GM19193 (cell line): ENCODE results near the gene KLC4.

ENCODE experiments used
- POLR2A ChIP-seq: IDR thresholded peaks from 4 replicates; pipeline ENCODE4 v1.6.1; 2011; ENCODE audit not compliant: insufficient read depth, insufficient read length; ENCODE audit errors: extremely low read depth

The KLC4 gene

GRCh38 chr6:43120944-43121913 is 61.8 kb downstream of the KLC4 start:
- TF ChIP-seq POLR2A = no peak

GRCh38 chr6:43122146-43122545 is 62.7 kb downstream of the KLC4 start:
- TF ChIP-seq POLR2A = no peak

GRCh38 chr6:43123461-43124314 is 64.3 kb downstream of the KLC4 start:
- no peak for TF ChIP-seq POLR2A

DNA sequence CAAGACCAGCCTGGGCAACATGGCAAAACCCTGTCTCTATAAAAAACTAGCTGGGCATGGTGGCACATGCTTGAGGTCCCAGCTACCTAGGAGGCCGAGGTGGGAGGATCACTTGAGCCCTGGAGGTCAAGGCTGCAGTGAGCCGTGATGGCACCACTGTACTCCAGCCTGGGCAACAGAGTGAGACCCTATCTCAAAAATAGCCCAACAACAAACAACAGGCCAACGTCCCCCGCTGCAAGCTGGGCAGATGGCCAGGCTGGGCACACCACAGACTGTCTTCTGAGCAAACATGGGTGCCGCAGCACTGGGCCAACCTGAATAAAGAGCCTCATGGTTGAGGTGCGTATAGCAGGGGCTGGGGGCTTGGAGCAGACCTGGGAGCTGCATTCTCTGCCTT is 65.0 kb downstream of the KLC4 start:
- no peak for TF ChIP-seq POLR2A
